ENCODE measurements around the gene FTO. TPM values are rescaled to one million over a fixed set of nuclear protein-coding genes. Genes with fewer than 3 reads are reported as not detected.

FTO gene
- total RNA-seq, 1 donor from 2014 or later: 154 TPM

- DNase-seq: no peak
These were observed 263.6 kb downstream of the FTO start for GRCh38 chr16:53967572-53967971.

- no peak for DNase-seq
These were observed 264.5 kb downstream of the FTO start for GRCh38 chr16:53968454-53968853.

GRCh38 chr16:53968896-53969295 is 264.9 kb downstream of the FTO start:
- DNase-seq: no peak

GRCh38 chr16:53971616-53972015 is 267.7 kb downstream of the FTO start:
- DNase-seq: no peak

DNA sequence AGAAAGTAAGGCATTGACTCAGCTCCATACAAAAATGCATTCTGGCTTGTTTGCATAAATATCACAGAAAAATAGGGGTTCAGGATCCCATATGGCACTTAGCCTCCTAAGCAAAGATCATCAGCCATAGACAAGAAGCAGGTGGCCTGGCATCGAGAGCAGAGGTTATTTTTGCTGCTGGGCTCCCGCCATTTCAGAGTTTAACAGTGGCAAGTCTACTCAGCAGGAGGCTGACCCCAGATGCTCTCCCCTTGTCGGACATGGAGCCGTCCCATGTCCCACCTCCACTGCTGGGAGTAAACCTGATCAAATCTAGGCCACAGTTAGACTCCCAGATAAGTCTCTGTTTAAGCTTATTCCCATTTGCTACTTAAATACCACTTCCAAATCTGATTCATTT is 269.1 kb downstream of the FTO start:
- no peak for DNase-seq

- no peak for DNase-seq
These were observed 270.6 kb downstream of the FTO start for GRCh38 chr16:53974484-53975080.

DNA sequence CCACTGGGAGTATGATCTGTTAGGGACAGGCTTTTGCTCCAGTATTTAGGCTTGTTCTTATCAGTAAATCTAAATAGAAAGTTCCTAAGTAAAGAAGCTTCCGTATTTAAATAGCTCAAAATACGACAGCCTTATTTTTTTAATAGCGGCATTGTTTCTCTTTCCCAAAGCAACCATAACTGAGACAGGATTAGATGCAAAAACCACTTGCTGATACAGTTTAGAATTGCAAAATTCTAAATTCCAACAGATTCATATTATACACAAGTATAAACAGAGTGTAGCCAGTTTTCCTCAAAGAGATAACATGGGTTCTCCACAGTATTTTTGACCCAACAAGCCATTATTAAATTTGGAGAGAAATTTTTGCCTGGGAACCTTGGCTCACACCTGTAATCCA is 276.7 kb downstream of the FTO start:
- DNase-seq: no peak

DNA sequence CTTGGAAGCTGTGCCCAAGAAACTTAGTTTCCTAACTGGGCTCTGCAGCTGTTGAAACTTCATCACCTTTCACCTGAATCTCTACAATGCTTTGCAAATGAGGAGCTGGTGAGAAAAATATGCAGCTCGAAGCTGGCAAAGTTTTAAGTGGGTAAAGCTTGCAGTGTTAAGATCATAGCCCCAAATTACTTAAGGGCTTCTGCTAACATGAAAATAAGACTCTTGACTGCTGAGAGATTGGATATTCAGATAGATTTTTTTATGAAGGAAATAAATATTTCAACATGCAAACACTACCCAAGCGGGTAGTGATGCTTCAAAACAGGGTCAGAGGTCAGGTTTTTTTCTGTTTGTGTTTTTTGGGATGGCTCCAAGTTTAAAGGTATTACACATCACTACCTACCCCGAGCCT is 278.7 kb downstream of the FTO start:
- no peak for DNase-seq

GRCh38 chr16:53984936-53985335 is 281.0 kb downstream of the FTO start:
- DNase-seq: no peak

DNA sequence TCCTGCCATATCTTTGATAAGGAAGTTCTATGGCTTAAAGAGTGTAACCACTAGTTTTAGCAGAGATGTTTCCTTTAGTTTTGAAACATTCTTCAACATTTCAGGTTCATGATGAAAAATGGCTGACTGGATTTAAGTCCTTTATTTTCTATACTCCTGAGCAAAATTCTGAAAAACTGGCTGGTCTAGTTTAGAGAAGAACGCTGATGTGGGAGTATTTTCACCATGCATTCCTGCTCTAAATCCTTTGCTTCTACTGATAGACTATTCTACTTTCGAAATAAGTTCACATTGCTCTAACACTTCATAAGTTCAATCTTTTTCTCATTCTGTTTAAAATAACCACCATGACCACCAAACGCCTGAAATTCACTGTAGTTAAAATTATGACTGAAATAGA is 281.9 kb downstream of the FTO start:
- DNase-seq: no peak

GRCh38 chr16:53986793-53987192 is 282.8 kb downstream of the FTO start:
- DNase-seq: no peak

DNA sequence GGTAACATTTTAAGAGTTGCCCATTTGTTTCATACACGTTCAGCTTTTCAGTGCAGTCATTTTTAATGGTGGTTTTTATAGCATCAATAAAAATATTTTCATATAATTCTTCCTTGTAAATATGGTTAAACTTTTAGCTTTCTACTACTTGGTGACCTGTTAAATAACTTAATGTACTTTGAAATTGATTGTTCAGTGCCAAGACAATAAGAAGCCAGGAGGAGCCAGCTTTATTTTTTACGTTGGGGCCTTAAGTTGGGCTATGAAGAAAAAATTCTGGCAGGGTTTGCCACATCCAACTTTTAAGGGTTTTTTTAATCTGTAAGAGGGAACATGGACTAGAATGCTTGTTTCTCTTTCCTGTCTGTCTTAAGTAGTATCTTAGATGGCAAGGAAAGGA is 284.2 kb downstream of the FTO start:
- DNase-seq: no peak

DNA sequence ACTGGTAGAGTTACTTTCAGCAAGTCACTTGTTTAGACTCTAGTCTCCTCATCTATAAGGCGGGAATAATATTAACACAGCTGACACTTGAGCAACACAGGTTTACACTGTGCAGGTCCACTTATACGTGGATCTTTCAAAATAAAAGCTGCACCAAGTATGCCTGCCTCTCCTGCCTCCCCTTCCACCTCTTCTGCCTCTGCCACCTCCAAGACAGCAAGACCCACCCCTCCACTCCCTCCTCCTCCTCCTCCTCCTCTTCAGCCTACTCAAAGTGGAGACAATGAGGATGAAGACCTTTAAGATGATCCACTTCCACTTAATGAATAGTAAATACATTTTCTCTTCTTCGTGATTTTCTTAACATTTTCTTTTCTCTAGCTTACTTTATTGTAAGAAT is 285.6 kb downstream of the FTO start:
- no peak for DNase-seq

GRCh38 chr16:53991754-53992378 is 287.9 kb downstream of the FTO start:
- no peak for DNase-seq

DNA sequence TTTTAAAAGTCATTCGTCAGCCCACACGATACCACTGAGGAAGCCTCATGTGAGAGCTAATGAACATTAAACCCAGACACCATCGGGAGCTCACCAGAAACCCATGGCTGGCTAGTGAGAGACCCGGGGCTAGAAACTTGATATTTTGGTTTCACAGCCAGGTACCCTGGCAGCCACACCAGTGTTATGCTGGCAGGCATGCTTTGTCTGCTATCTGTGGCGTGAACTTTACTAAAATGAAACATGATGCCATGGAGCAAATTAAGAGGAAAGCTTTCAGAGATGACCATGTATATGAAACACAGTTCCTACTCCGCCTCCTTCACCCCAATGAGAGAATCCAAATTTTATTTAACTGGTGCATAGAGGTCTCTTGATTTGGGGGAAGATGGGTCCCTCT is 291.4 kb downstream of the FTO start:
- DNase-seq: no peak

DNA sequence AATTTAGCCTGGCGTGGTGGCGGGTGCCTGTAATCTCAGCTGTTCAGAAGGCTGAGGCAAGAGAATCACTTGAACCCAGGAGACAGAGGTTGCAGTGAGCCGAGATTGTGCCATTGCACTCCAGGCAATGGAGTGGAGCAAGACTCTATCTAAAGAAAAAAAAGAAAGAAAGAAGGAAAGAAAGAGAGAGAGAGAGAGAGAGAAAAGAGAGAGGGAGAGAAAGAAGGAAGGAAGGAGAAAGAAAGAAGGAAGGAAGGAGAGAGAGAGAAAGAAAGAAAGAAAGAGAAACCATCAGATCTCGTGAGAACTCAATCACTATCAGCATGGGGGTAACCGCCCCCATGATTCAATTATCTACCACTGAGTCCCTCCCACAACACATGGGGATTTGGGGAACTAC is 293.0 kb downstream of the FTO start:
- no peak for DNase-seq

GRCh38 chr16:53998024-53998810 is 294.3 kb downstream of the FTO start:
- no peak for DNase-seq

- DNase-seq: no peak
These were observed 295.1 kb downstream of the FTO start for GRCh38 chr16:53998966-53999522.

DNA sequence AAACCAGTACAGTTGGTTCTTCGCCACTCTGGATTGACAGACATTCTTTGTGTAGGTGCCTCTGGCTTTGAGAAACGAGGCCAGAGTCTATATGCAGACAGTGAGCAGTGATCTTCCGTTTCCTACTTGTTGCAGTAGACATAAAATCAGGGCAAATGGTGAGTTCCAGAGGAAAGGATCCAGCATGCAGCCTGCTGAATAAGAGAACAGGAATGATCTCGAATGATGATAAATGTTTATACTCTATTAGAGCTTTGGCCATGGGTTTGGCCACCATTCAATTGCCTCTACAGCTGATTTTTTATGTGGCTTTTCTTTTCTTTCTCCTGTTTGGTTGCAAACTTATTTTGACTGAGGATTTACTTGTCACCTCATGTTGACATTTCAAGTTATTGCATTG is 295.9 kb downstream of the FTO start:
- no peak for DNase-seq

DNA sequence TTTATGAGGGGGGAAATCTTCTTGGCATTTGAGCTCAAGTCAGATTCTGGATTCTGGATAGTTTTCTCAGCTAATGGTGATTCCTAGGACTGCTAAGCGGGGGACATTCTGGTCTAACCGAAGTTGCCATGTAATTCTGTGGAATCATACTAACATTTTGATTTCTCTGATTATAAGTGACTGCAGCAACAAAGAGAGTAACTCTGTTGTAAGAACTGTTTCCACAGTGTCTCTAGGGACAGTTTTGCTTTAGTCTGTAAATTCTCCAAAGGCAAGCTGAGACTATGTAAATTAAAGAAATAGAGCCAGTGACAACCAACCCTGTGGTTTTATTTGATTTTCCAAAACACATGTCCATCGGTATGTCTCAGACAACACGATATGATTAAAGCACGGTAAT is 296.4 kb downstream of the FTO start:
- no peak for DNase-seq

- no peak for DNase-seq
These were observed 302.7 kb downstream of the FTO start for GRCh38 chr16:54006693-54007092.

DNA sequence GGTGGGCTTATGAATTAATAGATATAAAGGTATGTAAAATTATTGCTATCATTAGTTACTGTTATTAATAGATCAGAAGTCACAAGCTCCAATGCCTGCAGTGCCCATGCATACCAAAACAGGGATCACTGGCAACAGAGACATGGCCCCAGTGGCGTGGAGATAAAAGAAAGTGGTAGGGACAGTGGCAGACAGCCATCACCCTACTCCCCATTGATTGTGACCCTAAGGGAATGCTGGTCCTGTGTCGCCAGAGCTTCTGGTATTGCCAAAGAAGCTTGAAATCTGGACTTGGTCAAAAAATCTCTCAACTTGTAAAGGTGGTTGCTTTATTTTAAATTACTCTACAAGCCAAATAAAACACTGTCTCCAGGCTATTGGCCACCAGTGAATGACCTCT is 303.5 kb downstream of the FTO start:
- no peak for DNase-seq

GRCh38 chr16:54009464-54010176 is 305.7 kb downstream of the FTO start:
- no peak for DNase-seq

Measured in occipital lobe (tissue), 2 donors.